LoVo (cell line): ENCODE results near the gene ADGRL3.
"Not testable (repeated sequence)": the region's sequence is repeated elsewhere in the genome, so short reads cannot be mapped to it uniquely, and the experiment has no call there.

Experiments used
- DNase-seq: peaks from one replicate; pipeline ENCODE4 v3.0.0-alpha.2; 2016; ENCODE audit warnings: low spot score

ADGRL3 gene

GRCh38 chr4:61350932-61351331 lies 150.8 kb downstream of the ADGRL3 start:
- no peak for DNase-seq

GRCh38 chr4:61356696-61357095 lies 156.6 kb downstream of the ADGRL3 start:
- DNase-seq, result no peak

- DNase-seq, result no peak
Observed at GRCh38 chr4:61359301-61359700, 159.2 kb downstream of the ADGRL3 start.

- DNase-seq, result not testable (repeated sequence)
Observed at GRCh38 chr4:61372817-61373216, 172.7 kb downstream of the ADGRL3 start.

GRCh38 chr4:61373901-61374440 lies 173.8 kb downstream of the ADGRL3 start:
- DNase-seq, result no peak

- DNase-seq, result no peak
Observed at GRCh38 chr4:61374447-61374891, 174.3 kb downstream of the ADGRL3 start.

- DNase-seq, result no peak
Observed at GRCh38 chr4:61375301-61375700, 175.2 kb downstream of the ADGRL3 start.

GRCh38 chr4:61376301-61376700 lies 176.2 kb downstream of the ADGRL3 start:
- DNase-seq, result no peak

GRCh38 chr4:61379406-61379805 lies 179.3 kb downstream of the ADGRL3 start:
- DNase-seq, result no peak

- no peak for DNase-seq
Observed at GRCh38 chr4:61380865-61381264, 180.7 kb downstream of the ADGRL3 start.

GRCh38 chr4:61385256-61385655 lies 185.1 kb downstream of the ADGRL3 start:
- DNase-seq, result no peak

GRCh38 chr4:61387372-61387771 lies 187.2 kb downstream of the ADGRL3 start:
- DNase-seq, result not testable (repeated sequence)

- no peak for DNase-seq
Observed at GRCh38 chr4:61389640-61390039, 189.5 kb downstream of the ADGRL3 start.

- DNase-seq, result no peak
Observed at GRCh38 chr4:61395754-61396153, 195.6 kb downstream of the ADGRL3 start.

GRCh38 chr4:61397174-61397573 lies 197.0 kb downstream of the ADGRL3 start:
- no peak for DNase-seq

GRCh38 chr4:61400439-61401038 lies 200.4 kb downstream of the ADGRL3 start:
- no peak for DNase-seq

- DNase-seq, result no peak
Observed at GRCh38 chr4:61401771-61402170, 201.6 kb downstream of the ADGRL3 start.

GRCh38 chr4:61405307-61405706 lies 205.2 kb downstream of the ADGRL3 start:
- DNase-seq, result no peak

- no peak for DNase-seq
Observed at GRCh38 chr4:61406677-61407076, 206.6 kb downstream of the ADGRL3 start.

GRCh38 chr4:61407642-61408618 lies 207.8 kb downstream of the ADGRL3 start:
- no peak for DNase-seq

- DNase-seq, result no peak
Observed at GRCh38 chr4:61408861-61409260, 208.7 kb downstream of the ADGRL3 start.

- no peak for DNase-seq
Observed at GRCh38 chr4:61411241-61411640, 211.1 kb downstream of the ADGRL3 start.

GRCh38 chr4:61425315-61425714 lies 225.2 kb downstream of the ADGRL3 start:
- no peak for DNase-seq
